Tibial nerve (tissue), 4 donors: ENCODE data around the gene CXXC5.

Source experiments
- EP300 ChIP-seq, 2 donors: sonication (generic); formaldehyde crosslinking; IDR thresholded peaks; one replicate each; pipeline ENCODE4 v1.6.1; 2017; ENCODE audit warnings: antibody characterized with exemption in 2 of 2, mild to moderate bottlenecking in 1 of 2
- POLR2A ChIP-seq, 2 donors: fragments of 450-650 bp; IDR thresholded peaks; one replicate each; pipeline ENCODE4 v1.6.1; 2017; ENCODE audit warnings: antibody characterized with exemption in 2 of 2, mild to moderate bottlenecking in 2 of 2, moderate library complexity in 2 of 2
- TF ChIP-seq, protein P1 (sequence below), 5 experiments: fragments of 200-600 bp in 3 of 5; fragments of 450-650 bp in 2 of 5; sonication (generic) in 3 of 5; IDR thresholded peaks; one replicate each; pipeline ENCODE4 v1.5.1; 2016 to 2019; ENCODE audit warnings: antibody characterized with exemption in 5 of 5, mild to moderate bottlenecking in 3 of 5, moderate library complexity in 2 of 5

DNA sequence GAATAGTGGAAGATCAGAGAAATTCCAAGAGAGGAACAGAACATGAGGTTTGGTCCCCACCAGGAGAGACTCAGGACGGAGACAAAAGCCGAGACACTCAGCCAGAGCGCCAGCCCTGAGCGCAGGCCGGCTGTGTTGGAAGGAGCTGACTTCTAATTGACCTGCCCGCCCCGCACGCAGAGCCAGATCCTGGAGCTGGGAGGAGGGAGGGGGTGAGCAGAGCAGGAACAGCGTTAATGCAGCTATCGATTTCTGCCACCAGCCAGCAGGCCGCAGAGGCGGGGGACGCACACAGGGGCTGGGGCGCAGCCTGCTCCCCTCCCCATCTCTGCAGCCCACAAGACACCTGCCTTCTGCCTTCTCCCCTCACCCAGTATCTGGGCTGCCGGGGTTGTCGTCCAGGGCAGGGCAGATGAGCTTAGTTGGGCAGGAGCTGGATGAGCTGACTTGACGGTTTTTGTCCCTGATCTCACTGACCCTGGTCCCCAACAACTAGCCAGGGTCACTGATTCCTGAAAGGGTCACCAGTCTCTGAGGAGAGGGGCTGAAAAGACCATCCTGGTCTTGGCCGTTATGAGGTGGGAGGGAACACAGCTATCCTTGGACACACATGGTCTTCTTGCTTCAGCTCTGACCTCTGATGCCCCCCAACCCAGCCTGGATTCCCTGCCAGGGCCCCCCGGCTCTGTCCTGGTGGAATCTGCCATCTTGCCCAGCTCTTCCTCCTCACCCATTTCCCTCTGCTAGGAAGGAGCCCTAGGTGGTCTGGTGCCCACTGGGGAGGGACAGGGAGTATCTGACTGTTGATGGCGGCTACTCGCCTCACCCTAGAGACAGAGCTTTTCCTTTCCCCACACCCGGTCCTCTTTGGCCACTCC, 29.8 kb downstream of the CXXC5 start:
- TF ChIP-seq, protein P1, sequence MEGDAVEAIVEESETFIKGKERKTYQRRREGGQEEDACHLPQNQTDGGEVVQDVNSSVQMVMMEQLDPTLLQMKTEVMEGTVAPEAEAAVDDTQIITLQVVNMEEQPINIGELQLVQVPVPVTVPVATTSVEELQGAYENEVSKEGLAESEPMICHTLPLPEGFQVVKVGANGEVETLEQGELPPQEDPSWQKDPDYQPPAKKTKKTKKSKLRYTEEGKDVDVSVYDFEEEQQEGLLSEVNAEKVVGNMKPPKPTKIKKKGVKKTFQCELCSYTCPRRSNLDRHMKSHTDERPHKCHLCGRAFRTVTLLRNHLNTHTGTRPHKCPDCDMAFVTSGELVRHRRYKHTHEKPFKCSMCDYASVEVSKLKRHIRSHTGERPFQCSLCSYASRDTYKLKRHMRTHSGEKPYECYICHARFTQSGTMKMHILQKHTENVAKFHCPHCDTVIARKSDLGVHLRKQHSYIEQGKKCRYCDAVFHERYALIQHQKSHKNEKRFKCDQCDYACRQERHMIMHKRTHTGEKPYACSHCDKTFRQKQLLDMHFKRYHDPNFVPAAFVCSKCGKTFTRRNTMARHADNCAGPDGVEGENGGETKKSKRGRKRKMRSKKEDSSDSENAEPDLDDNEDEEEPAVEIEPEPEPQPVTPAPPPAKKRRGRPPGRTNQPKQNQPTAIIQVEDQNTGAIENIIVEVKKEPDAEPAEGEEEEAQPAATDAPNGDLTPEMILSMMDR (IDR thresholded peaks at IDR 0.05): no peak
- no peak for TF ChIP-seq POLR2A (IDR thresholded peaks at IDR 0.05)
- TF ChIP-seq EP300 (IDR thresholded peaks at IDR 0.05): no peak
